ENCODE data around the gene AGBL1. TPM values are rescaled to one million over a fixed set of nuclear protein-coding genes. Genes with fewer than 3 reads are reported as not detected.

The AGBL1 gene
- total RNA-seq, 1 experiment from 2014 or later: not detected

- Histone ChIP-seq H4K5ac (ENCODE audit: insufficient read length, low read depth, low read length) (no peak overlapping the region), H3K4me2 (ENCODE audit: insufficient read depth, insufficient read length, low read length) (no peak overlapping the region), H3K14ac (ENCODE audit: insufficient read depth, low read length) (no peak overlapping the region), H3K9ac (ENCODE audit: extremely low read depth, insufficient read length, low read length) (no peak overlapping the region), H3K79me2 (ENCODE audit: insufficient read depth, low read length) (no peaks in the 10 kb centered on the region), H4K20me1 (ENCODE audit: control insufficient read depth, insufficient read depth, insufficient read length) (no peaks in the 10 kb centered on the region), H3K79me1 (ENCODE audit: insufficient read depth, low read depth, low read length, poor library complexity, severe bottlenecking) (no peaks in the 10 kb centered on the region), H3K9me3 (ENCODE audit: control insufficient read depth, low read depth, low read length) (no peaks in the 10 kb centered on the region), H4K8ac (replicated peaks; ENCODE audit: insufficient read length, low read depth, low read length) (no peak overlapping the region), H3K18ac (ENCODE audit: insufficient read length, low read depth, low read length) (no peak overlapping the region), H3T11ph (ENCODE audit: low read length) (no peak overlapping the region), H4K91ac (ENCODE audit: insufficient read length, low read depth, low read length) (no peak overlapping the region), H3K4ac (ENCODE audit: low read depth, low read length) (no peak overlapping the region), H3K56ac (ENCODE audit: insufficient read length, low read depth, low read length) (no peak overlapping the region), H2BK120ac (ENCODE audit: low read depth, low read length, poor library complexity, severe bottlenecking) (no peak overlapping the region), H3K4me1 (ENCODE audit: insufficient read depth, low read length) (no peaks in the 10 kb centered on the region), H3K27me3 (ENCODE audit: insufficient read depth, low read length) (no peaks in the 10 kb centered on the region), H2BK15ac (ENCODE audit: low read depth, low read length) (no peak overlapping the region), H2AK5ac (ENCODE audit: insufficient read length, low read length) (no peak overlapping the region), H2BK5ac (ENCODE audit: insufficient read length, low read length) (no peak overlapping the region), H2AFZ (ENCODE audit: low read length) (no peak overlapping the region), H3K23me2 (ENCODE audit: insufficient read length, low read depth, low read length, poor library complexity, severe bottlenecking) (no peaks in the 10 kb centered on the region), H2BK12ac (ENCODE audit: insufficient read length, low read depth, low read length) (no peak overlapping the region), H2BK20ac (ENCODE audit: low read depth, low read length, poor library complexity, severe bottlenecking) (no peak overlapping the region), H3K23ac (ENCODE audit: insufficient read length, low read depth, low read length) (no peak overlapping the region), H3K27ac (ENCODE audit: insufficient read length, low read depth, low read length) (no peak overlapping the region)
- Mint-ChIP-seq H3K27ac (no peak overlapping the region), H3K4me3 (no peak overlapping the region), H3K36me3 (ENCODE audit: insufficient read depth in 1 of 3, low read depth in 3 of 3) (peaks cover 0 to 4% (median 4%) of the 10 kb centered on the region in 3 experiments; a peak in 5 of 7 replicates), H3K4me1 (no peaks in the 10 kb centered on the region), H3K9me3 (peaks cover 3 to 8% of the 10 kb centered on the region in 2 experiments; a peak in 3 of 5 replicates), H3K27me3 (ENCODE audit: low read depth) (no peaks in the 10 kb centered on the region)
- TF ChIP-seq CTCF (conservative IDR thresholded peaks at IDR 0.05): no peak
- WGBS (ENCODE audit: extremely low coverage, insufficient read length, low lambda C conversion rate): no CpG with 5 or more reads among the region's 2 CpGs
- no peak for DNase-seq
Measured at GRCh38 chr15:86776145-86776544, 696.5 kb downstream of the AGBL1 start.

All from H9 (cell line).